GM13976 (cell line): ENCODE results near the gene ZSCAN5A.
"Not testable (repeated sequence)": the region's sequence is repeated elsewhere in the genome, so short reads cannot be mapped to it uniquely, and the experiment has no call there.

Experiments used
- DNase-seq: peaks from one replicate; pipeline ENCODE4 v3.0.0; 2012; ENCODE audit warnings: low spot score
- in situ Hi-C: fragments of 300-500 bp; cut with MboI; formaldehyde crosslinking; loops from one replicate; pipeline ENCODE4 v1.12.0; 2022; ENCODE audit warnings: low sequenced_read_pairs, mixed read lengths, inconsistent platforms; ENCODE audit not compliant: unreplicated experiment
- TF ChIP-seq, protein P1 (sequence below): IDR thresholded peaks from 2 replicates; pipeline ENCODE4 v1.5.1; 2012; ENCODE audit warnings: borderline replicate concordance, mild to moderate bottlenecking; ENCODE audit not compliant: insufficient read depth; ENCODE audit errors: extremely low read depth, missing control alignments, control extremely low read depth

Gene ZSCAN5A

DNA sequence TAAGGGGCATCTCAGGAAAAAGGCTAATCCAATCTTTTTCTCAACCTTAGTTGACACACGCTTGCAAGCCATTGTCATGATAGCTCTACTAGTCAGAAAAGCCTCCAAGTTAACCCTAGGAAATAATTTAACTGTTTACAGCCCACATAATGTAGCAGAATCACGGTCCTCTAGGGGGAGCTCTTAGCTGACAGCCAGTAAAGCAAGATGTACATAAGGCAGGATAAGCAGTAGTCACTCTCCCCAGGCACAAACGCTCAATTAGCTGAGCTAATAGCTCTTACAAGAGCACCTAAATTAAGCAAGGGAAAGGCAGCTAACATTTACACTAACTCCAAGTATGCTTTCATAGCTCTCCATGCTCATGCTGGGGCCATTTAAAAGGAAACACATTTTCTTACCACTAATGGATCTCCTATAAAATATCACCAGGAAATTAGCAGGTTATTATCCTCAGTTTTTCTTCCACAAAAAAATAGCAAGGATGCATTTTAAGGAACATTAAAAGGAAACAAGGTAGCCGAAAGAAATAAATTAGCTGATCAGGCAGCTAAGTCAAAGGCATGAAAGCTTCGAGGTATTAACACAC, 33.7 kb upstream of the ZSCAN5A start:
- TF ChIP-seq, protein P1, sequence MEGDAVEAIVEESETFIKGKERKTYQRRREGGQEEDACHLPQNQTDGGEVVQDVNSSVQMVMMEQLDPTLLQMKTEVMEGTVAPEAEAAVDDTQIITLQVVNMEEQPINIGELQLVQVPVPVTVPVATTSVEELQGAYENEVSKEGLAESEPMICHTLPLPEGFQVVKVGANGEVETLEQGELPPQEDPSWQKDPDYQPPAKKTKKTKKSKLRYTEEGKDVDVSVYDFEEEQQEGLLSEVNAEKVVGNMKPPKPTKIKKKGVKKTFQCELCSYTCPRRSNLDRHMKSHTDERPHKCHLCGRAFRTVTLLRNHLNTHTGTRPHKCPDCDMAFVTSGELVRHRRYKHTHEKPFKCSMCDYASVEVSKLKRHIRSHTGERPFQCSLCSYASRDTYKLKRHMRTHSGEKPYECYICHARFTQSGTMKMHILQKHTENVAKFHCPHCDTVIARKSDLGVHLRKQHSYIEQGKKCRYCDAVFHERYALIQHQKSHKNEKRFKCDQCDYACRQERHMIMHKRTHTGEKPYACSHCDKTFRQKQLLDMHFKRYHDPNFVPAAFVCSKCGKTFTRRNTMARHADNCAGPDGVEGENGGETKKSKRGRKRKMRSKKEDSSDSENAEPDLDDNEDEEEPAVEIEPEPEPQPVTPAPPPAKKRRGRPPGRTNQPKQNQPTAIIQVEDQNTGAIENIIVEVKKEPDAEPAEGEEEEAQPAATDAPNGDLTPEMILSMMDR, result peak; percentile 13
- in situ Hi-C loops, result loop anchor here (10.0 kb wide), 1 partner anchor 284 kb away; no protein-coding TSS in a partner anchor
- DNase-seq, result no peak

DNA sequence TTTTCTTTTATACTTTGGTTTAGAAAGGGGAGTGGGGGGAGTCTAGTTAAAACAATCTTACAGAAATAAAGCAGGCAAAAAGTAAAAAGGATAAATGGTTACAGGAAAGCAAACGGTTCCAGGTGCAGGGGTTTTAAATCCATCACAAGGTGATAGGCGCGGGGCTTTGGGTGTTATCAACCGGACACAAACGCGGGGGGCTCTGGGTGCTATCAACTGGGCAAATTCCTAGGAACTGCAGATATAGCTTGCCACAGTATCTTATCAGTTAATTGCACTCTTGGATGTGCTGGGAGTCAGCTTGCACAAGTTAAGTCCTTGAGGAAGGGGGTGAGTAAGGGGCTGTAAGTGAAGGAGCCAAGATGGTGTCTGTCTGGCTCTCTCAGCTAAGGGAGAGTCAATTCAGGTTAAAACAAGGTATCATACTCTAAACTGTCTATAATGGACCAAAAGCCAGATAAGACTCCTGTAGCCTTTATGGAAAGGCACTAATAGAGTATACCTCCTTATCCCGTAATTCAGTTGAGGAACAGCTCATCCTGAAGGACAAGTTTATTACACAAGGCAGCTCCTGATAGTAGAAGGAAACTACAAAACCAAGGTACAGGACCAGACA, 32.6 kb upstream of the ZSCAN5A start:
- in situ Hi-C loops, result loop anchor here (10.0 kb wide), 1 partner anchor 282 kb away; no protein-coding TSS in a partner anchor
- DNase-seq, result no peak
- TF ChIP-seq, protein P1, result no peak

DNA sequence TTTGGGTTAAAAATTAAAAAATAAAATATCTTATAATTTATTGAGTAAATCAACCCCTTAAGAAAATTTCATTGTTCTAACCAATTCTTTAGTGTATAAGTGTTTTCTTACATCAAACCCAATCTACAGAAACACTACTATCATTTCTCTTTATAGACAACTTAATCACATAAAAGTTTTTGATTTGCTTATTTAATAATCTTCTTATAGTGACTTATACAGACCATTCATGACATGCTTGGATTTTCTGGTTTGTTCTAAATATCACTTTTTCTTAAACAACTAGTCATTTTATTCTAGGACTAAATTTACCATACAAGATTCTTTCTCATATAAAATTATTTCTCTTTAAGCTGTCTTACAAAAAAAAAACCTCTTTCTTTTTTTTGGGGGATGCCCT, 27.3 kb upstream of the ZSCAN5A start:
- in situ Hi-C loops, result loop anchor here (10.0 kb wide), 1 partner anchor 277 kb away; no protein-coding TSS in a partner anchor
- TF ChIP-seq, protein P1, result no peak
- no peak for DNase-seq

DNA sequence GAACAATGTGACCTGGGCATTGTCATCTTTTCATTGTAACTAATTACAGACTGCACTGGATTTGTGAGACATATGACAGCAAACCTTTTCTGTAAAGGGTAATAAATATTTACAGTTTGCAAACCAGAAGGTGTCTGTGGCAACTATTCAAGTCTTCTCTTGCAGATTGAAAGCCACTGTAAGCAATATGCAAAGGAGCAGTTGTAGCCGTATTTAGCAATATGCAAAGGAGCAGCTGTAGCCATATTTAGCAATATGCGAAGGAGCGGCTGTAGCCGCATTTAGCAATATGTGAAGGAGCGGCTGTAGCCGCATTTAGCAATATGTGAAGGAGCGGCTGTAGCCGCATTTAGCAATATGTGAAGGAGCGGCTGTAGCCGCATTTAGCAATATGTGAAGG, 24.4 kb upstream of the ZSCAN5A start:
- DNase-seq, in situ Hi-C loops: not testable (repeated sequence)

DNA sequence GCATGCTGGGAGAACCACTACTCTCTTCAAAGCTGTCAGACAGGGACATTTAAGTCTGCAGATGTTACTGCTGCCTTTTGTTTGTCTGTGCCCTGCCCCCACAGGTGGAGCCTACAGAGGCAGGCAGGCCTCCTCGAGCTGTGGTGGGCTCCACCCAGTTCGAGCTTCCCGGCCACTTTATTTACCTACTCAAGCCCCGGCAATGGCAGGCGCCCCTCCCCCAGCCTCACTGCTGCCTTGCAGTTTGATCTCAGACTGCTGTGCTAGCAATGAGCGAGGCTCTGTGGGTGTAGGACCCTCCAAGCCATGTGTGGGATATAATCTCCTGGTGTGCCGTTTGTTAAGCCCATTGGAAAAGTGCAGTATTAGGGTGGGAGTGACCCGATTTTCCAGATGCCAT, 22.4 kb upstream of the ZSCAN5A start:
- DNase-seq, in situ Hi-C loops: not testable (repeated sequence)

DNA sequence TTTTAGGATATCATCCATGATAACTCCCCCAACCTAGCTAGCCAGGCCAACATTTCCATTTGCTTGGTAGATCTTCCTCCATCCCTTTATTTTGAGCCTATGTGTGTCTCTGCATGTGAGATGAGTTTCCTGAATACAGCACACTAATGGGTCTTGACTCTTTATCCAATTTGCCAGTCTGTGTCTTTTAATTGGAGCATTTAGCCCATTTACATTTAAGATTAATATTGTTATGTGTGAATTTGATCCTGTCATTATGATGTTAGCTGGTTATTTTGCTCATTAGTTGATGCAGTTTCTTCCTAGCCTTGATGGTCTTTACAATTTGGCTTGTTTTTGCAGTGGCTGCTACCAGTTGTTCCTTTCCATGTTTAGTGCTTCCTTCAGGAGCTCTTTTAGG, 20.7 kb upstream of the ZSCAN5A start:
- DNase-seq, in situ Hi-C loops: not testable (repeated sequence)

DNA sequence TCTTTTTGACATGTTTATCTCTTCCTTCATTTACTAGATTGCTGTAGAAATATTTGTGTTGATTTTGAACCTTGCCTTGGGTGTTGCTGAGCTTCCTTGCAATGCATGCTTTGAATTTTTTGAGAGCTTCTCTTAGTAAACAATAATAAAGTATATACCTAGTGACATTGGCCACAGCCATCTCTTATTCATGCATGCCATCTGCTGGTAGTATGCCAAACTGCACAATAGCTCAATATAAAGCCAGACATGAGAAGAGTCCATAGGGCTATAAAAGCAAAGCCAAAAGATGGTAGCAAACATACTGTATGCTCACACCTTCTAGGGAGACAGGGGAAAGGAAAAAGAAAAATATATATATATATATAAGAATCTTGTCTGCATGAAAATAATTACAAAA, 18.9 kb upstream of the ZSCAN5A start:
- TF ChIP-seq, protein P1, result peak; percentile 75
- in situ Hi-C loops, result no loop called here
- peak; percentile 69 for DNase-seq

DNA sequence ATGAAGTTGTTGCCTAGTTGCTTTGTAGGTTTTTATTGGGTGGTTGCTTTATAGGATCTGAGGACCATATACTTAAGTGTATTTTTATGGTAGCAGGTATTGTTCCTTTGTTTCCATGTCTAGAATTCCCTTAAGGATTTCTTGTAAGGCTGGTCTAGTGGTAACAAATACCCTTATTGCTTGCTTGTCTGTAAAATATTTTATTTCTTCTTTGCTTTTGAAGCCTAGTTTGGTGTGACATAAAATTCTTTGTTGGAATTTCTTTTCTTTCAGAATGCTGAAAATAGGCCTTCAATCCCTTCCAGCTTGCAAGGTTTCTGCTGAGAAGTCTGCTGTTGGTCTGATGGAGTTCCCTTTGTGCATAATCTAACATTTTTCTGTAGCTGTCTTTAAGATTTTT, 18.1 kb upstream of the ZSCAN5A start:
- TF ChIP-seq, protein P1, result no peak
- no peak for DNase-seq
- in situ Hi-C loops, result no loop called here
